ENCODE data around the gene STX8.

STX8 gene

GRCh38 chr17:9249245-9249953, 326.2 kb downstream of the STX8 start:
- Histone ChIP-seq H3K27me3 (ENCODE audit: insufficient read depth, low read length) (no peaks in the 10 kb centered on the region), H2AFZ (ENCODE audit: insufficient read depth, low read length, poor library complexity) (no peak overlapping the region), H3K4ac (ENCODE audit: low read depth, low read length) (no peak overlapping the region), H3K9ac (ENCODE audit: low read length) (no peak overlapping the region), H3K23ac (ENCODE audit: low read length) (no peak overlapping the region), H3K4me3 (ENCODE audit: low read depth, low read length) (no peak overlapping the region), H2BK12ac (ENCODE audit: low read length) (no peak overlapping the region), H4K12ac (ENCODE audit: low read depth, low read length) (no peak overlapping the region), H3K4me1 (ENCODE audit: control insufficient read depth in 1 of 2, insufficient read depth in 2 of 2, low read length in 2 of 2) (no peaks in the 10 kb centered on the region), H3K18ac (ENCODE audit: low read length) (no peak overlapping the region), H3K27ac (ENCODE audit: low read depth, low read length) (no peak overlapping the region), H4K91ac (ENCODE audit: low read depth, low read length) (no peak overlapping the region), H3K14ac (ENCODE audit: low read length) (no peak overlapping the region), H2BK5ac (ENCODE audit: low read depth, low read length, poor library complexity) (no peak overlapping the region), H4K8ac (ENCODE audit: low read depth, low read length) (no peak overlapping the region), H3K36me3 (ENCODE audit: control insufficient read depth in 1 of 2, insufficient read depth in 2 of 2, low read length in 2 of 2) (no peaks in the 10 kb centered on the region), H3K4me2 (ENCODE audit: low read length) (no peak overlapping the region), H3K79me1 (ENCODE audit: low read length) (no peaks in the 10 kb centered on the region), H3K79me2 (ENCODE audit: control insufficient read depth, insufficient read depth, low read length, poor library complexity) (no peaks in the 10 kb centered on the region), H2AK5ac (ENCODE audit: low read length) (no peak overlapping the region), H3K9me3 (ENCODE audit: insufficient read depth, low read depth, low read length) (peaks cover 2% of the 10 kb centered on the region), H2BK120ac (ENCODE audit: insufficient read depth, low read length, poor library complexity) (no peak overlapping the region)
- no CpG with 5 or more reads among the region's 21 CpGs for WGBS (ENCODE audit: extremely low coverage, insufficient coverage, insufficient read length)
- peak in 1 of 2 donors; percentile 37 for DNase-seq

GRCh38 chr17:9247401-9247938, 328.1 kb downstream of the STX8 start:
- H3K9ac ChIP-seq (ENCODE audit: low read length): no peak overlapping the region
- no peak overlapping the region for H2BK5ac ChIP-seq (ENCODE audit: low read depth, low read length, poor library complexity)
- no peak for DNase-seq

GRCh38 chr17:9244066-9245052, 331.3 kb downstream of the STX8 start:
- Histone ChIP-seq H2AFZ (ENCODE audit: insufficient read depth, low read length, poor library complexity) (no peak overlapping the region), H3K27me3 (ENCODE audit: insufficient read depth, low read length) (no peaks in the 10 kb centered on the region), H3K4ac (ENCODE audit: low read depth, low read length) (no peak overlapping the region), H3K4me3 (ENCODE audit: low read depth, low read length) (no peak overlapping the region), H3K18ac (ENCODE audit: low read length) (no peak overlapping the region), H3K23ac (ENCODE audit: low read length) (no peak overlapping the region), H3K79me2 (ENCODE audit: control insufficient read depth, insufficient read depth, low read length, poor library complexity) (no peaks in the 10 kb centered on the region), H2AK5ac (ENCODE audit: low read length) (no peak overlapping the region), H3K9me3 (ENCODE audit: insufficient read depth, low read depth, low read length) (peaks cover 4% of the 10 kb centered on the region), H4K91ac (ENCODE audit: low read depth, low read length) (no peak overlapping the region), H4K12ac (ENCODE audit: low read depth, low read length) (no peak overlapping the region), H3K4me2 (ENCODE audit: low read length) (no peak overlapping the region), H3K27ac (ENCODE audit: low read depth, low read length) (no peak overlapping the region), H3K9ac (ENCODE audit: low read length) (no peak overlapping the region), H2BK120ac (ENCODE audit: insufficient read depth, low read length, poor library complexity) (no peak overlapping the region), H3K79me1 (ENCODE audit: low read length) (no peaks in the 10 kb centered on the region), H2BK12ac (ENCODE audit: low read length) (no peak overlapping the region), H3K36me3 (ENCODE audit: control insufficient read depth in 1 of 2, insufficient read depth in 2 of 2, low read length in 2 of 2) (no peaks in the 10 kb centered on the region), H3K14ac (ENCODE audit: low read length) (no peak overlapping the region), H3K4me1 (ENCODE audit: control insufficient read depth in 1 of 2, insufficient read depth in 2 of 2, low read length in 2 of 2) (peaks cover 9% of the 10 kb centered on the region in 2 experiments), H2BK5ac (ENCODE audit: low read depth, low read length, poor library complexity) (no peak overlapping the region), H4K8ac (ENCODE audit: low read depth, low read length) (no peak overlapping the region)
- DNase-seq: no peak
- WGBS (ENCODE audit: extremely low coverage, insufficient coverage, insufficient read length): no CpG with 5 or more reads among the region's 21 CpGs

More at GRCh38 chr17:9247401-9247938, 328.1 kb downstream of the STX8 start:
- H3K79me1 ChIP-seq (ENCODE audit: low read length): no peaks in the 10 kb centered on the region
- no peak overlapping the region for H2AFZ ChIP-seq (ENCODE audit: insufficient read depth, low read length, poor library complexity)
- H3K27me3 ChIP-seq (ENCODE audit: insufficient read depth, low read length): no peaks in the 10 kb centered on the region
- no peak overlapping the region for H3K4me2 ChIP-seq (ENCODE audit: low read length)
- no peak overlapping the region for H4K91ac ChIP-seq (ENCODE audit: low read depth, low read length)
- no CpG with 5 or more reads among the region's 21 CpGs for WGBS (ENCODE audit: extremely low coverage, insufficient coverage, insufficient read length)
- no peak overlapping the region for H3K18ac ChIP-seq (ENCODE audit: low read length)
- H3K36me3 ChIP-seq (ENCODE audit: control insufficient read depth in 1 of 2, insufficient read depth in 2 of 2, low read length in 2 of 2): no peaks in the 10 kb centered on the region
- no peak overlapping the region for H3K14ac ChIP-seq (ENCODE audit: low read length)
- H2BK12ac ChIP-seq (ENCODE audit: low read length): no peak overlapping the region
- H3K4ac ChIP-seq (ENCODE audit: low read depth, low read length): no peak overlapping the region
- no peak overlapping the region for H3K4me3 ChIP-seq (ENCODE audit: low read depth, low read length)
- no peak overlapping the region for H2BK120ac ChIP-seq (ENCODE audit: insufficient read depth, low read length, poor library complexity)
- no peak overlapping the region for H3K27ac ChIP-seq (ENCODE audit: low read depth, low read length)
- H2AK5ac ChIP-seq (ENCODE audit: low read length): no peak overlapping the region
- no peak overlapping the region for H3K23ac ChIP-seq (ENCODE audit: low read length)
- no peaks in the 10 kb centered on the region for H3K79me2 ChIP-seq (ENCODE audit: control insufficient read depth, insufficient read depth, low read length, poor library complexity)
- H3K9me3 ChIP-seq (ENCODE audit: insufficient read depth, low read depth, low read length): peaks cover 2% of the 10 kb centered on the region
- H4K8ac ChIP-seq (ENCODE audit: low read depth, low read length): no peak overlapping the region
- no peak overlapping the region for H4K12ac ChIP-seq (ENCODE audit: low read depth, low read length)
- no peaks in the 10 kb centered on the region for H3K4me1 ChIP-seq (ENCODE audit: control insufficient read depth in 1 of 2, insufficient read depth in 2 of 2, low read length in 2 of 2)

GRCh38 chr17:9242983-9243382, 332.6 kb downstream of the STX8 start:
- H3K23ac ChIP-seq (ENCODE audit: low read length): no peak overlapping the region
- no peak overlapping the region for H3K4me2 ChIP-seq (ENCODE audit: low read length)
- H3K79me2 ChIP-seq (ENCODE audit: control insufficient read depth, insufficient read depth, low read length, poor library complexity): no peaks in the 10 kb centered on the region
- H2BK120ac ChIP-seq (ENCODE audit: insufficient read depth, low read length, poor library complexity): no peak overlapping the region
- no peaks in the 10 kb centered on the region for H3K27me3 ChIP-seq (ENCODE audit: insufficient read depth, low read length)
- H3K14ac ChIP-seq (ENCODE audit: low read length): no peak overlapping the region
- H3K4me1 ChIP-seq (ENCODE audit: control insufficient read depth in 1 of 2, insufficient read depth in 2 of 2, low read length in 2 of 2): peaks cover 11 to 12% of the 10 kb centered on the region in 2 experiments
- no peak overlapping the region for H4K12ac ChIP-seq (ENCODE audit: low read depth, low read length)
- H2BK5ac ChIP-seq (ENCODE audit: low read depth, low read length, poor library complexity): no peak overlapping the region
- no peak overlapping the region for H2AK5ac ChIP-seq (ENCODE audit: low read length)
- H3K4me3 ChIP-seq (ENCODE audit: low read depth, low read length): no peak overlapping the region
- no CpG with 5 or more reads among the region's 8 CpGs for WGBS (ENCODE audit: extremely low coverage, insufficient coverage, insufficient read length)
- H3K18ac ChIP-seq (ENCODE audit: low read length): no peak overlapping the region
- DNase-seq: no peak
- H3K4ac ChIP-seq (ENCODE audit: low read depth, low read length): no peak overlapping the region
- no peak overlapping the region for H4K91ac ChIP-seq (ENCODE audit: low read depth, low read length)
- H2AFZ ChIP-seq (ENCODE audit: insufficient read depth, low read length, poor library complexity): no peak overlapping the region
- H4K8ac ChIP-seq (ENCODE audit: low read depth, low read length): no peak overlapping the region
- no peaks in the 10 kb centered on the region for H3K79me1 ChIP-seq (ENCODE audit: low read length)
- no peak overlapping the region for H3K9ac ChIP-seq (ENCODE audit: low read length)
- H2BK12ac ChIP-seq (ENCODE audit: low read length): no peak overlapping the region
- no peak overlapping the region for H3K27ac ChIP-seq (ENCODE audit: low read depth, low read length)
- H3K9me3 ChIP-seq (ENCODE audit: insufficient read depth, low read depth, low read length): peaks cover 3% of the 10 kb centered on the region
- H3K36me3 ChIP-seq (ENCODE audit: control insufficient read depth in 1 of 2, insufficient read depth in 2 of 2, low read length in 2 of 2): no peaks in the 10 kb centered on the region
